K562 (cell line): Measurements from ENCODE around the gene PRRT1. TPM values are rescaled to one million over a fixed set of nuclear protein-coding genes. Genes with fewer than 3 reads are reported as not detected.

Experiments used
- ARID2 ChIP-seq: fragments of 450-650 bp; IDR thresholded peaks from 2 replicates; pipeline ENCODE4 v1.6.1; 2017; ENCODE audit warnings: antibody characterized with exemption, mild to moderate bottlenecking
- BDP1 ChIP-seq: IDR thresholded peaks from 3 replicates; pipeline ENCODE4 v1.6.1; 2011; ENCODE audit not compliant: insufficient read length, insufficient read depth
- ESRRA ChIP-seq: fragments of 450-650 bp; IDR thresholded peaks from 2 replicates; pipeline ENCODE4 v1.6.1; 2014; ENCODE audit warnings: low read depth, mild to moderate bottlenecking, moderate library complexity, borderline replicate concordance
- FOS ChIP-seq: IDR thresholded peaks from 3 replicates; pipeline ENCODE4 v1.6.1; 2011; ENCODE audit not compliant: insufficient read length; ENCODE audit errors: extremely low read depth
- FOXA1 ChIP-seq: fragments of 450-650 bp; IDR thresholded peaks from 2 replicates; pipeline ENCODE4 v1.6.1; 2016; ENCODE audit warnings: mild to moderate bottlenecking, borderline replicate concordance
- GABPB2 ChIP-seq: fragments of 250-450 bp; sonication (Bioruptor Pico); conservative IDR thresholded peaks from 2 replicates; pipeline ENCODE4 v1.5.1; 2021; ENCODE audit warnings: mild to moderate bottlenecking
- NEUROD1 ChIP-seq: fragments of 150-350 bp; IDR thresholded peaks from 2 replicates; pipeline ENCODE4 v1.6.1; 2014; ENCODE audit warnings: borderline replicate concordance, low read length, low read depth; ENCODE audit not compliant: partially characterized antibody
- NFATC3 ChIP-seq: fragments of 450-650 bp; IDR thresholded peaks from 2 replicates; pipeline ENCODE4 v1.6.1; 2017; ENCODE audit warnings: mild to moderate bottlenecking
- PTRF ChIP-seq: fragments of 450-650 bp; IDR thresholded peaks from 2 replicates; pipeline ENCODE4 v1.6.1; 2016; ENCODE audit warnings: mild to moderate bottlenecking, missing genetic modification characterization, missing compliant biosample characterization
- RAD51 ChIP-seq: fragments of 450-650 bp; IDR thresholded peaks from 2 replicates; pipeline ENCODE4 v1.7.1; 2016; ENCODE audit warnings: low read depth, mild to moderate bottlenecking, borderline replicate concordance
- STAT5B ChIP-seq: fragments of 250-450 bp; sonication (Bioruptor Pico); IDR thresholded peaks from 2 replicates; pipeline ENCODE4 v1.8.0; 2021; ENCODE audit warnings: mild to moderate bottlenecking, inconsistent platforms
- ZNF644 ChIP-seq: fragments of 200-800 bp; sonication (Bioruptor generic); IDR thresholded peaks from 2 replicates; pipeline ENCODE4 v1.6.1; 2016; ENCODE audit warnings: low read depth, missing genetic modification characterization, missing compliant biosample characterization
- polyA plus RNA-seq, 8 experiments: library from polyadenylated mRNA; depleted of rRNA in 4 of 8; stranded (reverse) in 5 of 8; unstranded in 3 of 8; fragments of >200 nt; fragmentation: Nextera tagmentation in 2 of 8; fragmentation: Illumina TruSeq in 1 of 8; extraction: Ambion mirVana in 2 of 8; extraction: Trizol in 1 of 8; gene quantifications; 2 replicates each; pipeline versions ENCODE4 v1.2.1 to v1.2.3, GENCODE V29; 2011 to 2014; ENCODE audit warnings: inconsistent platforms in 1 of 8, missing spikeins in 1 of 8
- total RNA-seq, 7 experiments: library from RNA; depleted of rRNA in 6 of 7; stranded (reverse); fragments of >200 nt in 6 of 7; fragmentation: Illumina TruSeq in 2 of 7; extraction: Trizol in 2 of 7; gene quantifications; 2 replicates each; pipeline versions ENCODE4 v1.2.1 to v1.2.3, GENCODE V29; 2011 to 2021; ENCODE audit warnings: low replicate concordance in 1 of 7
- TF ChIP-seq, protein P1 (sequence below): sonication (generic); formaldehyde crosslinking; IDR thresholded peaks from 2 replicates; pipeline ENCODE4 v1.8.1; 2023; ENCODE audit warnings: mild to moderate bottlenecking, missing genetic modification reagents
- TF ChIP-seq, protein P2 (sequence below): fragments of 450-650 bp; IDR thresholded peaks from 2 replicates; pipeline ENCODE4 v1.6.1; 2017; ENCODE audit warnings: antibody characterized with exemption
- TF ChIP-seq, protein P3 (sequence below): fragments of 450-650 bp; formaldehyde crosslinking; IDR thresholded peaks from 2 replicates; pipeline ENCODE4 v1.4.0; 2020; ENCODE audit warnings: mild to moderate bottlenecking, moderate library complexity
- TF ChIP-seq, protein P4 (sequence below): fragments of 150-350 bp; IDR thresholded peaks from 2 replicates; pipeline ENCODE4 v1.6.1; 2014; ENCODE audit warnings: low read depth, mild to moderate bottlenecking, low read length, borderline replicate concordance
- TF ChIP-seq, protein P5 (sequence below): sonication (generic); formaldehyde crosslinking; IDR thresholded peaks from 2 replicates; pipeline ENCODE4 v1.8.0; 2022; ENCODE audit warnings: missing genetic modification reagents, mild to moderate bottlenecking, borderline replicate concordance

Gene PRRT1
- total and polyA plus RNA-seq, 9 of the 15 experiments (the other 6 are each of a cell fraction or from before 2014, with no cell fraction given), result 0.14 to 3.5 (median 0.41) TPM

DNA sequence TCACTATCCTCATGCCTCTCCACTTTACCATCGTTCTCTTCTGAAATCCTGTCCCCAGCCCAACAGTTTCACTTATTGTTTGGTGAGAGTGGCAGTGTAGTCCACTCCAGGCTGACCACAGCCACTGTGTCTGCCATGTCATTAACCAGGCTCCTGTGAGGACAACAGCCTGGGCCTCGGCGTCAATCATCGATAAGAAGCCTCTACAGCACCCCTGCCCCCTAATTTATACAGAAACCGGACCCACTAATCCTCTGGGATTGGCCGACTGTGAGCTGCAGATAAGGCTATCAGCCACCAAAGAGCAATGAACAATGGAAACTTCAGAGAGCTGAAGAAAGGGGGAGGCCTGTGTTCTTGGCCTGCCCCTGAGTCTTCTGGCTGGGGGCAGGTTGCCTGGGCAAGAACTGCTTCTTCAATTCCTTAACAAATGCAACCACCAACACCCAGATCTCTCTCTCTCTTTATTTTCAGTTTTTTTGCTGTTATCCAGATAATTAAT, 16.1 kb upstream of the PRRT1 start (continued):
- TF ChIP-seq, protein P1, sequence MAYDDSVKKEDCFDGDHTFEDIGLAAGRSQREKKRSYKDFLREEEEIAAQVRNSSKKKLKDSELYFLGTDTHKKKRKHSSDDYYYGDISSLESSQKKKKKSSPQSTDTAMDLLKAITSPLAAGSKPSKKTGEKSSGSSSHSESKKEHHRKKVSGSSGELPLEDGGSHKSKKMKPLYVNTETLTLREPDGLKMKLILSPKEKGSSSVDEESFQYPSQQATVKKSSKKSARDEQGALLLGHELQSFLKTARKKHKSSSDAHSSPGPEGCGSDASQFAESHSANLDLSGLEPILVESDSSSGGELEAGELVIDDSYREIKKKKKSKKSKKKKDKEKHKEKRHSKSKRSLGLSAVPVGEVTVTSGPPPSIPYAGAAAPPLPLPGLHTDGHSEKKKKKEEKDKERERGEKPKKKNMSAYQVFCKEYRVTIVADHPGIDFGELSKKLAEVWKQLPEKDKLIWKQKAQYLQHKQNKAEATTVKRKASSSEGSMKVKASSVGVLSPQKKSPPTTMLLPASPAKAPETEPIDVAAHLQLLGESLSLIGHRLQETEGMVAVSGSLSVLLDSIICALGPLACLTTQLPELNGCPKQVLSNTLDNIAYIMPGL (CRISPR knock-in tag), result no peak
- TF ChIP-seq ESRRA (peak; percentile 61; the same call in 1 of the 2 replicates), RAD51 (peak; percentile 55; the same call in 1 of the 2 replicates), BDP1 (no peak), PTRF (tag) (no peak), ZNF644 (peak; percentile 91), ARID2 (no peak), NEUROD1 (peak; percentile 68), GABPB2 (CRISPR knock-in tag) (no peak), STAT5B (CRISPR knock-in tag) (no peak), FOS (no peak), NFATC3 (peak; percentile 95), FOXA1 (no peak)
- TF ChIP-seq, protein P2, sequence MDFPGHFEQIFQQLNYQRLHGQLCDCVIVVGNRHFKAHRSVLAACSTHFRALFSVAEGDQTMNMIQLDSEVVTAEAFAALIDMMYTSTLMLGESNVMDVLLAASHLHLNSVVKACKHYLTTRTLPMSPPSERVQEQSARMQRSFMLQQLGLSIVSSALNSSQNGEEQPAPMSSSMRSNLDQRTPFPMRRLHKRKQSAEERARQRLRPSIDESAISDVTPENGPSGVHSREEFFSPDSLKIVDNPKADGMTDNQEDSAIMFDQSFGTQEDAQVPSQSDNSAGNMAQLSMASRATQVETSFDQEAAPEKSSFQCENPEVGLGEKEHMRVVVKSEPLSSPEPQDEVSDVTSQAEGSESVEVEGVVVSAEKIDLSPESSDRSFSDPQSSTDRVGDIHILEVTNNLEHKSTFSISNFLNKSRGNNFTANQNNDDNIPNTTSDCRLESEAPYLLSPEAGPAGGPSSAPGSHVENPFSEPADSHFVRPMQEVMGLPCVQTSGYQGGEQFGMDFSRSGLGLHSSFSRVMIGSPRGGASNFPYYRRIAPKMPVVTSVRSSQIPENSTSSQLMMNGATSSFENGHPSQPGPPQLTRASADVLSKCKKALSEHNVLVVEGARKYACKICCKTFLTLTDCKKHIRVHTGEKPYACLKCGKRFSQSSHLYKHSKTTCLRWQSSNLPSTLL, result no peak
- TF ChIP-seq, protein P3, sequence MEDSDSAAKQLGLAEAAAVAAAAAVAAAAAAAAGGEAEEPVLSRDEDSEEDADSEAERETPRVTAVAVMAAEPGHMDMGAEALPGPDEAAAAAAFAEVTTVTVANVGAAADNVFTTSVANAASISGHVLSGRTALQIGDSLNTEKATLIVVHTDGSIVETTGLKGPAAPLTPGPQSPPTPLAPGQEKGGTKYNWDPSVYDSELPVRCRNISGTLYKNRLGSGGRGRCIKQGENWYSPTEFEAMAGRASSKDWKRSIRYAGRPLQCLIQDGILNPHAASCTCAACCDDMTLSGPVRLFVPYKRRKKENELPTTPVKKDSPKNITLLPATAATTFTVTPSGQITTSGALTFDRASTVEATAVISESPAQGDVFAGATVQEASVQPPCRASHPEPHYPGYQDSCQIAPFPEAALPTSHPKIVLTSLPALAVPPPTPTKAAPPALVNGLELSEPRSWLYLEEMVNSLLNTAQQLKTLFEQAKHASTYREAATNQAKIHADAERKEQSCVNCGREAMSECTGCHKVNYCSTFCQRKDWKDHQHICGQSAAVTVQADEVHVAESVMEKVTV (CRISPR knock-in tag), result 0 out of 2 replicates have a peak, but pooled peaks have one; percentile 26
- TF ChIP-seq, protein P4, sequence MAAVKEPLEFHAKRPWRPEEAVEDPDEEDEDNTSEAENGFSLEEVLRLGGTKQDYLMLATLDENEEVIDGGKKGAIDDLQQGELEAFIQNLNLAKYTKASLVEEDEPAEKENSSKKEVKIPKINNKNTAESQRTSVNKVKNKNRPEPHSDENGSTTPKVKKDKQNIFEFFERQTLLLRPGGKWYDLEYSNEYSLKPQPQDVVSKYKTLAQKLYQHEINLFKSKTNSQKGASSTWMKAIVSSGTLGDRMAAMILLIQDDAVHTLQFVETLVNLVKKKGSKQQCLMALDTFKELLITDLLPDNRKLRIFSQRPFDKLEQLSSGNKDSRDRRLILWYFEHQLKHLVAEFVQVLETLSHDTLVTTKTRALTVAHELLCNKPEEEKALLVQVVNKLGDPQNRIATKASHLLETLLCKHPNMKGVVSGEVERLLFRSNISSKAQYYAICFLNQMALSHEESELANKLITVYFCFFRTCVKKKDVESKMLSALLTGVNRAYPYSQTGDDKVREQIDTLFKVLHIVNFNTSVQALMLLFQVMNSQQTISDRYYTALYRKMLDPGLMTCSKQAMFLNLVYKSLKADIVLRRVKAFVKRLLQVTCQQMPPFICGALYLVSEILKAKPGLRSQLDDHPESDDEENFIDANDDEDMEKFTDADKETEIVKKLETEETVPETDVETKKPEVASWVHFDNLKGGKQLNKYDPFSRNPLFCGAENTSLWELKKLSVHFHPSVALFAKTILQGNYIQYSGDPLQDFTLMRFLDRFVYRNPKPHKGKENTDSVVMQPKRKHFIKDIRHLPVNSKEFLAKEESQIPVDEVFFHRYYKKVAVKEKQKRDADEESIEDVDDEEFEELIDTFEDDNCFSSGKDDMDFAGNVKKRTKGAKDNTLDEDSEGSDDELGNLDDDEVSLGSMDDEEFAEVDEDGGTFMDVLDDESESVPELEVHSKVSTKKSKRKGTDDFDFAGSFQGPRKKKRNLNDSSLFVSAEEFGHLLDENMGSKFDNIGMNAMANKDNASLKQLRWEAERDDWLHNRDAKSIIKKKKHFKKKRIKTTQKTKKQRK, result no peak
- TF ChIP-seq, protein P5, sequence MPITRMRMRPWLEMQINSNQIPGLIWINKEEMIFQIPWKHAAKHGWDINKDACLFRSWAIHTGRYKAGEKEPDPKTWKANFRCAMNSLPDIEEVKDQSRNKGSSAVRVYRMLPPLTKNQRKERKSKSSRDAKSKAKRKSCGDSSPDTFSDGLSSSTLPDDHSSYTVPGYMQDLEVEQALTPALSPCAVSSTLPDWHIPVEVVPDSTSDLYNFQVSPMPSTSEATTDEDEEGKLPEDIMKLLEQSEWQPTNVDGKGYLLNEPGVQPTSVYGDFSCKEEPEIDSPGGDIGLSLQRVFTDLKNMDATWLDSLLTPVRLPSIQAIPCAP (CRISPR knock-in tag), result no peak
